OCI-LY3 (cell line): ENCODE data around the gene PKD1L1.

Source experiments
- H2AFZ ChIP-seq: fragments of 200-600, 300-600 bp; shearing (Covaris generic); 2 replicates; pipeline ENCODE4 v1.6.0; 2014; ENCODE audit warnings: antibody characterized with exemption, low read depth, low read length
- H3K27ac ChIP-seq: fragments of 200-600, 300-600 bp; sonication (generic); 2 replicates; pipeline ENCODE4 v1.5.1; 2014; ENCODE audit warnings: mild to moderate bottlenecking, low read length, moderate library complexity, mixed read lengths
- H3K27me3 ChIP-seq: fragments of 200-600, 300-600 bp; sonication (generic); 2 replicates; pipeline ENCODE4 v1.6.1; 2014; ENCODE audit warnings: low read depth, low read length, mixed read lengths
- H3K36me3 ChIP-seq: fragments of 200-600, 300-600 bp; sonication (generic); replicated peaks from 2 replicates; pipeline ENCODE3; 2014; ENCODE audit warnings: low read depth, low read length, mixed read lengths
- H3K4me1 ChIP-seq: fragments of 300-600, 200-600 bp; sonication (generic); 2 replicates; pipeline ENCODE4 v1.6.1; 2014; ENCODE audit warnings: low read length, mixed read lengths
- H3K4me2 ChIP-seq: fragments of 200-600, 300-600 bp; sonication (generic); 2 replicates; pipeline ENCODE4 v1.6.1; 2014; ENCODE audit warnings: low read length, mixed read lengths
- H3K4me3 ChIP-seq: fragments of 300-600, 200-600 bp; sonication (generic); 2 replicates; pipeline ENCODE4 v1.5.1; 2014; ENCODE audit warnings: antibody characterized with exemption, mild to moderate bottlenecking, low read length, moderate library complexity
- H3K79me2 ChIP-seq: fragments of 300-600, 200-600 bp; shearing (Covaris generic); 2 replicates; pipeline ENCODE4 v1.6.1; 2014; ENCODE audit warnings: mild to moderate bottlenecking, low read length, mixed read lengths
- H3K9ac ChIP-seq: fragments of 300-600, 200-600 bp; shearing (Covaris generic); 2 replicates; pipeline ENCODE4 v1.6.0; 2014; ENCODE audit warnings: mild to moderate bottlenecking, low read length, moderate library complexity
- H3K9me3 ChIP-seq: fragments of 200-600, 300-600 bp; shearing (Covaris generic); 2 replicates; pipeline ENCODE4 v1.6.1; 2014; ENCODE audit warnings: low read length, mixed read lengths; ENCODE audit not compliant: insufficient read depth
- H4K20me1 ChIP-seq: fragments of 200-600, 300-600 bp; sonication (generic); 2 replicates; pipeline ENCODE4 v1.6.1; 2016; ENCODE audit warnings: low read length, mixed read lengths; ENCODE audit not compliant: insufficient read depth
- EZH2phosphoT487 ChIP-seq: fragments of 200-600 bp; shearing (Covaris generic); IDR thresholded peaks from 2 replicates; pipeline ENCODE4 v1.6.1; 2018; ENCODE audit warnings: antibody characterized with exemption, mixed run types, low read depth
- TF ChIP-seq, protein P1 (sequence below): fragments of 200-600, 300-600 bp; sonication (generic); IDR thresholded peaks from 2 replicates; pipeline ENCODE4 v1.5.1; 2014; ENCODE audit warnings: antibody characterized with exemption, low read length, low read depth

The PKD1L1 gene, protein sequence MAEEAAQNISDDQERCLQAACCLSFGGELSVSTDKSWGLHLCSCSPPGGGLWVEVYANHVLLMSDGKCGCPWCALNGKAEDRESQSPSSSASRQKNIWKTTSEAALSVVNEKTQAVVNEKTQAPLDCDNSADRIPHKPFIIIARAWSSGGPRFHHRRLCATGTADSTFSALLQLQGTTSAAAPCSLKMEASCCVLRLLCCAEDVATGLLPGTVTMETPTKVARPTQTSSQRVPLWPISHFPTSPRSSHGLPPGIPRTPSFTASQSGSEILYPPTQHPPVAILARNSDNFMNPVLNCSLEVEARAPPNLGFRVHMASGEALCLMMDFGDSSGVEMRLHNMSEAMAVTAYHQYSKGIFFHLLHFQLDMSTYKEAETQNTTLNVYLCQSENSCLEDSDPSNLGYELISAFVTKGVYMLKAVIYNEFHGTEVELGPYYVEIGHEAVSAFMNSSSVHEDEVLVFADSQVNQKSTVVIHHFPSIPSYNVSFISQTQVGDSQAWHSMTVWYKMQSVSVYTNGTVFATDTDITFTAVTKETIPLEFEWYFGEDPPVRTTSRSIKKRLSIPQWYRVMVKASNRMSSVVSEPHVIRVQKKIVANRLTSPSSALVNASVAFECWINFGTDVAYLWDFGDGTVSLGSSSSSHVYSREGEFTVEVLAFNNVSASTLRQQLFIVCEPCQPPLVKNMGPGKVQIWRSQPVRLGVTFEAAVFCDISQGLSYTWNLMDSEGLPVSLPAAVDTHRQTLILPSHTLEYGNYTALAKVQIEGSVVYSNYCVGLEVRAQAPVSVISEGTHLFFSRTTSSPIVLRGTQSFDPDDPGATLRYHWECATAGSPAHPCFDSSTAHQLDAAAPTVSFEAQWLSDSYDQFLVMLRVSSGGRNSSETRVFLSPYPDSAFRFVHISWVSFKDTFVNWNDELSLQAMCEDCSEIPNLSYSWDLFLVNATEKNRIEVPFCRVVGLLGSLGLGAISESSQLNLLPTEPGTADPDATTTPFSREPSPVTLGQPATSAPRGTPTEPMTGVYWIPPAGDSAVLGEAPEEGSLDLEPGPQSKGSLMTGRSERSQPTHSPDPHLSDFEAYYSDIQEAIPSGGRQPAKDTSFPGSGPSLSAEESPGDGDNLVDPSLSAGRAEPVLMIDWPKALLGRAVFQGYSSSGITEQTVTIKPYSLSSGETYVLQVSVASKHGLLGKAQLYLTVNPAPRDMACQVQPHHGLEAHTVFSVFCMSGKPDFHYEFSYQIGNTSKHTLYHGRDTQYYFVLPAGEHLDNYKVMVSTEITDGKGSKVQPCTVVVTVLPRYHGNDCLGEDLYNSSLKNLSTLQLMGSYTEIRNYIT (N-terminal part only)

DNA sequence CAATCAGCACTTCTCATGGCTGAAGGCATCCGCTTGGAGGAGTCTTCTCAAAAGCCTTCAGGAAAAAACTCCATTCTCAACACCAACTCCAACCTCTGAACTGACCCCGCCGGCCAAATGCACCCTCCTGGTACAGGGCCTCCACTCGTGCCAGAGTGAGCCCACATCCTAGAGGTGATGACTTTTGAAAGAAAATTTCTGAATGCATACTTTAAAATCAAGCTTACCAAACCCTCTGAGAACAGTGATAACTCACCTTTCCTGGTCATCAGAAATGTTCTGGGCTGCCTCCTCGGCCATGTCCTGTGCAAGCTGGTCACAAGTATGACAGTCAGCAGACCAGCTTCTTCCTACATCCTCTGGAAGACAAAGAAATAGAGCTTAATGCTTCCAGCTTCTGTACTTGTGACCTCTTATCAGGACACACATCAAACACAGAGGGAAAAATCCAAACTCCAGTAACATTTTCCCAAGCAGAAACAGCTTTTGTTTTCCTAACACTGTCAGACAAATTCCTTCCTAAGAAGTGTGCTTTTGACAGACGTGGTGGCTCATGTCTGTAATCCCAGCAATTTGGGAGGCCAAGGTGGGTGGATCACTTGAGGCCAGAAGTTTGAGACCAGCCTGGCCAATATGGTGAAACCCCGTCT, at the start of gene PKD1L1:
Gene PKD1L1, minus strand, starts transcription at position 326 of the 650 bp plus-strand sequence. Its CDS starts 26 bp downstream, at position 300.
- H3K36me3 ChIP-seq = no peaks in the 10 kb centered on the region
- no peaks in the 10 kb centered on the region for H3K79me2 ChIP-seq
- H2AFZ ChIP-seq = no peak within 1 kb of the TSS
- no peaks in the 10 kb centered on the region for H3K9me3 ChIP-seq
- H3K4me2 ChIP-seq = no peak within 1 kb of the TSS
- no peak within 1 kb of the TSS for H3K27ac ChIP-seq
- no peak for TF ChIP-seq EZH2phosphoT487
- TF ChIP-seq, protein P1, sequence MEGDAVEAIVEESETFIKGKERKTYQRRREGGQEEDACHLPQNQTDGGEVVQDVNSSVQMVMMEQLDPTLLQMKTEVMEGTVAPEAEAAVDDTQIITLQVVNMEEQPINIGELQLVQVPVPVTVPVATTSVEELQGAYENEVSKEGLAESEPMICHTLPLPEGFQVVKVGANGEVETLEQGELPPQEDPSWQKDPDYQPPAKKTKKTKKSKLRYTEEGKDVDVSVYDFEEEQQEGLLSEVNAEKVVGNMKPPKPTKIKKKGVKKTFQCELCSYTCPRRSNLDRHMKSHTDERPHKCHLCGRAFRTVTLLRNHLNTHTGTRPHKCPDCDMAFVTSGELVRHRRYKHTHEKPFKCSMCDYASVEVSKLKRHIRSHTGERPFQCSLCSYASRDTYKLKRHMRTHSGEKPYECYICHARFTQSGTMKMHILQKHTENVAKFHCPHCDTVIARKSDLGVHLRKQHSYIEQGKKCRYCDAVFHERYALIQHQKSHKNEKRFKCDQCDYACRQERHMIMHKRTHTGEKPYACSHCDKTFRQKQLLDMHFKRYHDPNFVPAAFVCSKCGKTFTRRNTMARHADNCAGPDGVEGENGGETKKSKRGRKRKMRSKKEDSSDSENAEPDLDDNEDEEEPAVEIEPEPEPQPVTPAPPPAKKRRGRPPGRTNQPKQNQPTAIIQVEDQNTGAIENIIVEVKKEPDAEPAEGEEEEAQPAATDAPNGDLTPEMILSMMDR = no peak
- H3K27me3 ChIP-seq = peaks cover 35% of the 10 kb centered on the region
- H3K4me1 ChIP-seq = no peaks in the 10 kb centered on the region
- no peak within 1 kb of the TSS for H3K4me3 ChIP-seq
- H3K9ac ChIP-seq = no peak within 1 kb of the TSS
- H4K20me1 ChIP-seq = no peaks in the 10 kb centered on the region

DNA sequence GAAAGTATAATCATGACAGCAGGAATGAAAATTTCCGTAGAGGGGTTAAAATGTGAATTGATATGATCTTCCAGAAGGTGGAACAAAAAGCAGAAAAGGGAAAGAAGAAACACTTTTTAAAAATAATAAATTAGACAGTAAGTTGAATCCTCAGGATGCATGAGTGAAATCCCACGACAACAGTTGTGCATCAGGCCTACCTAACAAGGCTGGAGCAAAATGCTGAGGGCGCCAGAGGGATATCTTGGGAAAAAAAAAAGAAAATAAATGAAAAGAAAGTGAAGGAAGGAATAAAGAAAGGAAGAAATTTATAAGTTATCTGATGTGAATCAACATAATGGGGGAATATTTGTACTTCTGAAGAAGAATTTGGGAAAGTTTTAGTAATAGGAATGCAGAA, 44.2 kb upstream of the PKD1L1 start:
- no peak overlapping the region for H3K27ac ChIP-seq
- H3K4me2 ChIP-seq = peak overlapping the region; percentile 67
- TF ChIP-seq EZH2phosphoT487 = no peak
- TF ChIP-seq, protein P1 = no peak
- no peaks in the 10 kb centered on the region for H3K9me3 ChIP-seq
- H3K9ac ChIP-seq = no peak overlapping the region
- H3K4me1 ChIP-seq = peaks cover 5% of the 10 kb centered on the region; the same call in 1 of the 2 replicates
- no peaks in the 10 kb centered on the region for H4K20me1 ChIP-seq
- H2AFZ ChIP-seq = no peak overlapping the region
- no peaks in the 10 kb centered on the region for H3K36me3 ChIP-seq
- H3K79me2 ChIP-seq = no peaks in the 10 kb centered on the region
- H3K4me3 ChIP-seq = peak overlapping the region; percentile 74
- peaks cover 5% of the 10 kb centered on the region; the same call in 1 of the 2 replicates for H3K27me3 ChIP-seq

DNA sequence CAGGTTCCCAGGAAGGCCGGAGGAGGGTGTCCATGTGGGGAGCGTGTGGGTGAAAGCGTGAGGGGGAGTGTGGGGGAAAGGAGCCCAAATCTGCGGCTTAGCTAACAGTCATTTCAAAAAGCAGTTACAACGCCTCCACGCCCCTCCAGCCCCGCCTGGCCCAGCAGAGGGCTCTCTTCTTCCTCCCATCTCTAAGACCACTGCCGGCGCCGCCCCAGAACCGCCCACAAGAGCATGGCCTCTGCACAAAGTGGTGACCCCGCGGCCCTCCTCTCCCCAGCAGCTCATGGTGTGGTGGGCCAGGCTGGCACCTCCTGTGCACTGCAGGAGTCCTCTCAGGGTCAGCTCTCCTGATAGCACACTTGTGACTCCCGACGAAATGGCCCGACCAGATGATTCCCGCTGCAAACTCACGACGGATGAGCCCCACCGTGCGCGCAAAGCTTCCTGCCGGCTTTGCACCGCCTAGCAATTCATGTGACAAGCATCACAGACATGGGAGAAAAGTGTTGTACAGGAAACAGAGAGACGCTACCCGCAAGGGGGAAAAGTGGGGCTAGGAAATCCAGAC, 43.6 kb upstream of the PKD1L1 start:
- peak overlapping the region; percentile 74 for H3K4me3 ChIP-seq
- H3K4me1 ChIP-seq = peaks cover 5% of the 10 kb centered on the region; the same call in 1 of the 2 replicates
- H3K79me2 ChIP-seq = no peaks in the 10 kb centered on the region
- H2AFZ ChIP-seq = peak overlapping the region; percentile 87
- H3K9me3 ChIP-seq = no peaks in the 10 kb centered on the region
- no peak overlapping the region for H3K27ac ChIP-seq
- TF ChIP-seq EZH2phosphoT487 = no peak
- TF ChIP-seq, protein P1 = peak; percentile 70
- H3K27me3 ChIP-seq = peaks cover 5% of the 10 kb centered on the region; the same call in 1 of the 2 replicates
- H3K4me2 ChIP-seq = peak overlapping the region; percentile 67
- peak overlapping the region; percentile 36; the same call in 1 of the 2 replicates for H3K9ac ChIP-seq
- H4K20me1 ChIP-seq = no peaks in the 10 kb centered on the region
- H3K36me3 ChIP-seq = no peaks in the 10 kb centered on the region
